Endothelial cell of umbilical vein (primary cell): ENCODE measurements around the gene CEBPG.

Experiments used
- JUN ChIP-seq: IDR thresholded peaks from 2 replicates; pipeline ENCODE4 v1.6.1; 2011; ENCODE audit warnings: borderline replicate concordance, low read depth; ENCODE audit not compliant: insufficient read length, insufficient read depth
- MYC ChIP-seq: IDR thresholded peaks from one replicate; pipeline ENCODE4 v1.6.1; 2011; ENCODE audit warnings: mild to moderate bottlenecking, low read depth, low read length
- POLR2AphosphoS5 ChIP-seq: IDR thresholded peaks from 2 replicates; pipeline ENCODE4 v1.6.1; 2012; ENCODE audit warnings: low read depth, mild to moderate bottlenecking, control low read depth, low read length, moderate library complexity; ENCODE audit not compliant: insufficient read depth
- TF ChIP-seq, protein P1 (sequence below), 2 donors: IDR thresholded peaks; 1 replicate in 1 of 2; 2 replicates in 1 of 2; pipeline ENCODE4 v1.5.1; 2011; ENCODE audit warnings: low read length in 2 of 2, mild to moderate bottlenecking in 2 of 2, moderate library complexity in 2 of 2, control low read depth in 1 of 2, inconsistent platforms in 1 of 2, low read depth in 1 of 2; ENCODE audit not compliant: insufficient read depth in 1 of 2; ENCODE audit errors: extremely low read depth in 1 of 2

GRCh38 chr19:33401683-33402420 lies 28.3 kb downstream of the CEBPG start:
- no peak for TF ChIP-seq JUN
- TF ChIP-seq MYC: no peak
- TF ChIP-seq, protein P1, sequence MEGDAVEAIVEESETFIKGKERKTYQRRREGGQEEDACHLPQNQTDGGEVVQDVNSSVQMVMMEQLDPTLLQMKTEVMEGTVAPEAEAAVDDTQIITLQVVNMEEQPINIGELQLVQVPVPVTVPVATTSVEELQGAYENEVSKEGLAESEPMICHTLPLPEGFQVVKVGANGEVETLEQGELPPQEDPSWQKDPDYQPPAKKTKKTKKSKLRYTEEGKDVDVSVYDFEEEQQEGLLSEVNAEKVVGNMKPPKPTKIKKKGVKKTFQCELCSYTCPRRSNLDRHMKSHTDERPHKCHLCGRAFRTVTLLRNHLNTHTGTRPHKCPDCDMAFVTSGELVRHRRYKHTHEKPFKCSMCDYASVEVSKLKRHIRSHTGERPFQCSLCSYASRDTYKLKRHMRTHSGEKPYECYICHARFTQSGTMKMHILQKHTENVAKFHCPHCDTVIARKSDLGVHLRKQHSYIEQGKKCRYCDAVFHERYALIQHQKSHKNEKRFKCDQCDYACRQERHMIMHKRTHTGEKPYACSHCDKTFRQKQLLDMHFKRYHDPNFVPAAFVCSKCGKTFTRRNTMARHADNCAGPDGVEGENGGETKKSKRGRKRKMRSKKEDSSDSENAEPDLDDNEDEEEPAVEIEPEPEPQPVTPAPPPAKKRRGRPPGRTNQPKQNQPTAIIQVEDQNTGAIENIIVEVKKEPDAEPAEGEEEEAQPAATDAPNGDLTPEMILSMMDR (IDR thresholded peaks at IDR 0.05; ENCODE audit: extremely low read depth in 1 of 2, insufficient read depth in 1 of 2, low read depth in 1 of 2, low read length in 2 of 2): no peak
- no peak for TF ChIP-seq POLR2AphosphoS5
